MCF 10A (cell line): Measurements from ENCODE around the gene NNT. TPM values are rescaled to one million over a fixed set of nuclear protein-coding genes. Genes with fewer than 3 reads are reported as not detected.
"Not testable (repeated sequence)": the region's sequence is repeated elsewhere in the genome, so short reads cannot be mapped to it uniquely, and the experiment has no call there.

Experiments
- BruUV-seq: library from RNA; stranded (reverse); fragments of 400-500 nt; replicated peaks from 2 replicates; lab custom pipeline; 2021; lab: Mats Ljungman, UMichigan
- CTCF ChIA-PET: fragments of 300-600 bp; sonication (Branson Sonifier 250); formaldehyde crosslinking; extraction: SDS; loops from one replicate; lab custom pipeline; 2021; ENCODE audit warnings: antibody characterized with exemption, inconsistent platforms; lab: Yijun Ruan, JAX
- POLR2A ChIA-PET: fragments of 300-600, 350-650 bp; sonication (Branson Sonifier 250); formaldehyde crosslinking; extraction: SDS; loops from one replicate; lab custom pipeline; 2020; ENCODE audit warnings: antibody characterized with exemption, inconsistent platforms; lab: Yijun Ruan, JAX
- DNase-seq: peaks from one replicate; pipeline ENCODE4 v3.0.0-alpha.2; 2018; ENCODE audit not compliant: unreplicated experiment
- H3K27ac Mint-ChIP-seq: one replicate; pipeline ENCODE4 v1.8.0; 2022; ENCODE audit warnings: mild to moderate bottlenecking, low read depth, mixed read lengths; ENCODE audit not compliant: unreplicated experiment
- H3K27me3 Mint-ChIP-seq: one replicate; pipeline ENCODE4 v1.8.0; 2022; ENCODE audit warnings: mixed read lengths; ENCODE audit not compliant: insufficient read depth, unreplicated experiment
- H3K36me3 Mint-ChIP-seq: one replicate; pipeline ENCODE4 v1.8.0; 2022; ENCODE audit warnings: mild to moderate bottlenecking, moderate library complexity, mixed read lengths; ENCODE audit not compliant: insufficient read depth, unreplicated experiment
- H3K4me1 Mint-ChIP-seq: one replicate; pipeline ENCODE4 v1.8.0; 2022; ENCODE audit warnings: mixed read lengths; ENCODE audit not compliant: insufficient read depth, unreplicated experiment
- H3K4me3 Mint-ChIP-seq: one replicate; pipeline ENCODE4 v1.8.0; 2022; ENCODE audit warnings: mild to moderate bottlenecking, moderate library complexity, mixed read lengths; ENCODE audit not compliant: unreplicated experiment
- H3K9me3 Mint-ChIP-seq: one replicate; pipeline ENCODE4 v1.8.0; 2022; ENCODE audit warnings: mixed read lengths; ENCODE audit not compliant: unreplicated experiment
- intact Hi-C: fragments of 100-400 bp; cut with micrococcal nuclease; formaldehyde crosslinking; loops from 2 replicates; pipeline ENCODE4 v1.14.1; 2022
- total RNA-seq: library from RNA; stranded (reverse); gene quantifications from 2 replicates; pipeline ENCODE4 v1.2.3, GENCODE V29; 2022
- TF ChIP-seq, protein P1 (sequence below): fragments of 200-600 bp; IDR thresholded peaks from one replicate; pipeline ENCODE4 v1.8.0; 2022; ENCODE audit warnings: antibody characterized with exemption, mild to moderate bottlenecking; ENCODE audit not compliant: unreplicated experiment

The NNT gene
- total RNA-seq, 1 experiment from 2014 or later: 52.3 TPM

DNA sequence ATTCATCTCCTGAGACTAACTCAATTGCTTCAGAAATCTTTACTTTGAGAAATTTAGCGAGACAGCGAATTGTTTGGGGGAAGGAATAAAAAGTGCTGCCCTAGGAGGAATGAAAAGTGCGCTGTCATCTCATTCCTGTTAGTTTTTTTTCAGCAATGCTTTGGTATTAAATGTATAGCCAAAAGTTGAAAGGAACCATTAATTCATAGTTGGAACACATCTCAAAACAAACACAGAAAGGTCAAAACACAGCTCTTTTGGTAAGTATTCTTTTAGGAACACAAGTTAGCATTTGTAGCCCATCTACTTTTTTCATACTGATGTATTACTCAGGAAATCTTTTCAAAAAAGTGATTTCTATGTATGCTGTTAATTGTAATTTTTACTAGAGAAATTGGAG lies 109.1 kb downstream of the NNT start:
- BruUV-seq: no TSS peak
- no peaks in the 10 kb centered on the region for H3K36me3 Mint-ChIP-seq
- no peak for DNase-seq
- CTCF ChIA-PET: interaction anchor here (2.1 kb wide), 1 partner anchor 17 kb away, joined by 5 read pairs; no protein-coding TSS in a partner anchor
- H3K4me3 Mint-ChIP-seq: no peak overlapping the region
- H3K27me3 Mint-ChIP-seq: no peaks in the 10 kb centered on the region
- H3K4me1 Mint-ChIP-seq: peaks cover 12% of the 10 kb centered on the region
- intact Hi-C loops: no loop called here
- H3K9me3 Mint-ChIP-seq: no peaks in the 10 kb centered on the region
- H3K27ac Mint-ChIP-seq: no peak overlapping the region
- POLR2A ChIA-PET: interaction anchor here (0.7 to 1.1 kb wide), 2 partner anchors 9 to 14 kb away, joined by 3 to 4 read pairs; no protein-coding TSS in a partner anchor
- TF ChIP-seq, protein P1, sequence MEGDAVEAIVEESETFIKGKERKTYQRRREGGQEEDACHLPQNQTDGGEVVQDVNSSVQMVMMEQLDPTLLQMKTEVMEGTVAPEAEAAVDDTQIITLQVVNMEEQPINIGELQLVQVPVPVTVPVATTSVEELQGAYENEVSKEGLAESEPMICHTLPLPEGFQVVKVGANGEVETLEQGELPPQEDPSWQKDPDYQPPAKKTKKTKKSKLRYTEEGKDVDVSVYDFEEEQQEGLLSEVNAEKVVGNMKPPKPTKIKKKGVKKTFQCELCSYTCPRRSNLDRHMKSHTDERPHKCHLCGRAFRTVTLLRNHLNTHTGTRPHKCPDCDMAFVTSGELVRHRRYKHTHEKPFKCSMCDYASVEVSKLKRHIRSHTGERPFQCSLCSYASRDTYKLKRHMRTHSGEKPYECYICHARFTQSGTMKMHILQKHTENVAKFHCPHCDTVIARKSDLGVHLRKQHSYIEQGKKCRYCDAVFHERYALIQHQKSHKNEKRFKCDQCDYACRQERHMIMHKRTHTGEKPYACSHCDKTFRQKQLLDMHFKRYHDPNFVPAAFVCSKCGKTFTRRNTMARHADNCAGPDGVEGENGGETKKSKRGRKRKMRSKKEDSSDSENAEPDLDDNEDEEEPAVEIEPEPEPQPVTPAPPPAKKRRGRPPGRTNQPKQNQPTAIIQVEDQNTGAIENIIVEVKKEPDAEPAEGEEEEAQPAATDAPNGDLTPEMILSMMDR: no peak

DNA sequence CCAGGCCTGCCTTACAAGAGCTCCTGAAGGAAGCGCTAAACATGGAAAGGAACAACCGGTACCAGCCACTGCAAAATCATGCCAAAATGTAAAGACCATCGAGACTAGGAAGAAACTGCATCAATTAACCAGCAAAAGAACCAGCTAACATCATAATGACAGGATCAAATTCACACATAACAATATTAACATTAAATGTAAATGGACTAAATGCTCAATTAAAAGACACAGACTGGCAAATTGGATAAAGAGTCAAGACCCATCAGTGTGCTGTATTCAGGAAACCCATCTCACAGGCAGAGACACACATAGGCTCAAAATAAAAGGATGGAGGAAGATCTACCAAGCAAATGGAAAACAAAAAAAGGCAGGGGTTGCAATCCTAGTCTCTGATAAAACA lies 116.8 kb downstream of the NNT start:
- DNase-seq, CTCF ChIA-PET, H3K36me3 Mint-ChIP-seq, BruUV-seq, H3K27me3 Mint-ChIP-seq, H3K4me1 Mint-ChIP-seq, H3K27ac Mint-ChIP-seq, POLR2A ChIA-PET, H3K9me3 Mint-ChIP-seq, intact Hi-C loops, H3K4me3 Mint-ChIP-seq: not testable (repeated sequence)

GRCh38 chr5:43728581-43728980 lies 125.6 kb downstream of the NNT start:
- H3K9me3 Mint-ChIP-seq: no peaks in the 10 kb centered on the region
- peaks cover 7% of the 10 kb centered on the region for H3K4me1 Mint-ChIP-seq
- CTCF ChIA-PET: interaction anchor here (0.6 to 9.3 kb wide), 11 partner anchors 10 to 1155 kb away, joined by 3 to 172 read pairs (median 3); no protein-coding TSS in a partner anchor
- intact Hi-C loops: no loop called here
- no peaks in the 10 kb centered on the region for H3K27me3 Mint-ChIP-seq
- no peak overlapping the region for H3K27ac Mint-ChIP-seq
- POLR2A ChIA-PET: no interaction called here
- no TSS peak for BruUV-seq
- no peak overlapping the region for H3K4me3 Mint-ChIP-seq
- no peaks in the 10 kb centered on the region for H3K36me3 Mint-ChIP-seq
- TF ChIP-seq, protein P1: no peak
- DNase-seq: no peak

GRCh38 chr5:43729846-43730478 lies 127.0 kb downstream of the NNT start:
- Mint-ChIP-seq H3K4me1 (peaks cover 7% of the 10 kb centered on the region), H3K27ac (no peak overlapping the region), H3K9me3 (no peaks in the 10 kb centered on the region), H3K4me3 (no peak overlapping the region), H3K36me3 (no peaks in the 10 kb centered on the region), H3K27me3 (no peaks in the 10 kb centered on the region)
- ChIA-PET CTCF (interaction anchor here (0.6 to 9.3 kb wide), 18 partner anchors 18 to 1044 kb away, joined by 3 to 172 read pairs (median 4); no protein-coding TSS in a partner anchor), POLR2A (interaction anchor here (0.7 to 1.5 kb wide), 4 partner anchors 130 to 603 kb away, joined by 3 to 6 read pairs (median 4); no protein-coding TSS in a partner anchor)
- DNase-seq: peak; percentile 46
- no TSS peak for BruUV-seq
- intact Hi-C loops: loop anchor here (1.0 to 10.0 kb wide), 3 partner anchors 105 to 807 kb away; no protein-coding TSS in a partner anchor
- TF ChIP-seq, protein P1: peak; percentile 59
